ENCODE data around the gene GPR158.

GPR158 gene

GRCh38 chr10:25536027-25536426 lies 361.2 kb downstream of the GPR158 start:
- Histone ChIP-seq H3K18ac (ENCODE audit: low read length) (no peak overlapping the region), H2AK5ac (ENCODE audit: low read depth, low read length) (no peak overlapping the region), H2BK15ac (ENCODE audit: low read length) (no peak overlapping the region), H3K9ac (ENCODE audit: low read depth, low read length, poor library complexity) (no peak overlapping the region), H3K36me3 (replicated peaks in 1 of 2; ENCODE audit: control insufficient read depth in 2 of 2, insufficient read depth in 2 of 2, low read length in 2 of 2) (no peaks in the 10 kb centered on the region), H3K27ac (replicated peaks; ENCODE audit: low read length) (no peak overlapping the region), H3K4me3 (ENCODE audit: low read length in 2 of 2) (no peak overlapping the region), H3K4ac (ENCODE audit: low read length) (no peak overlapping the region), H4K8ac (ENCODE audit: low read depth, low read length) (no peak overlapping the region), H2BK5ac (ENCODE audit: low read length) (no peak overlapping the region), H4K91ac (ENCODE audit: low read depth, low read length, poor library complexity) (no peak overlapping the region), H3K14ac (ENCODE audit: low read length) (no peak overlapping the region), H3K9me3 (replicated peaks in 1 of 2; ENCODE audit: control insufficient read depth in 2 of 2, insufficient read depth in 1 of 2, low read depth in 1 of 2, low read length in 2 of 2) (peaks cover 0 to 3% of the 10 kb centered on the region in 2 donors), H3K79me1 (ENCODE audit: low read depth, low read length) (no peaks in the 10 kb centered on the region), H3K27me3 (ENCODE audit: control insufficient read depth in 3 of 3, insufficient read depth in 3 of 3, low read depth in 1 of 3, low read length in 3 of 3) (no peaks in the 10 kb centered on the region), H3K4me2 (ENCODE audit: insufficient read depth, low read length, poor library complexity, severe bottlenecking) (no peak overlapping the region), H3K23ac (ENCODE audit: low read depth, low read length, poor library complexity) (no peak overlapping the region), H3K4me1 (ENCODE audit: control insufficient read depth in 2 of 2, insufficient read depth in 1 of 2, low read depth in 1 of 2, low read length in 2 of 2) (peaks cover 0 to 1% of the 10 kb centered on the region in 2 donors), H2BK12ac (ENCODE audit: low read length) (no peak overlapping the region), H2BK120ac (ENCODE audit: low read depth, low read length) (no peak overlapping the region), H2AFZ (ENCODE audit: low read length) (no peak overlapping the region)
- no peak for DNase-seq (ENCODE audit: low spot score)

GRCh38 chr10:25547382-25547781 lies 372.6 kb downstream of the GPR158 start:
- Histone ChIP-seq H3K18ac (ENCODE audit: low read length) (no peak overlapping the region), H4K8ac (ENCODE audit: low read depth, low read length) (no peak overlapping the region), H3K4me2 (ENCODE audit: insufficient read depth, low read length, poor library complexity, severe bottlenecking) (no peak overlapping the region), H3K79me1 (ENCODE audit: low read depth, low read length) (no peaks in the 10 kb centered on the region), H3K4me1 (ENCODE audit: control insufficient read depth in 2 of 2, insufficient read depth in 1 of 2, low read depth in 1 of 2, low read length in 2 of 2) (peaks cover 6 to 8% of the 10 kb centered on the region in 2 donors), H3K4me3 (ENCODE audit: low read length in 2 of 2) (peak overlapping the region in 1 of 2 donors; percentile 5), H3K14ac (ENCODE audit: low read length) (no peak overlapping the region), H2AK5ac (ENCODE audit: low read depth, low read length) (no peak overlapping the region), H3K27ac (replicated peaks; ENCODE audit: low read length) (no peak overlapping the region), H2BK120ac (ENCODE audit: low read depth, low read length) (no peak overlapping the region), H3K23ac (ENCODE audit: low read depth, low read length, poor library complexity) (no peak overlapping the region), H2BK12ac (ENCODE audit: low read length) (no peak overlapping the region), H2AFZ (ENCODE audit: low read length) (peak overlapping the region; percentile 65), H3K27me3 (ENCODE audit: control insufficient read depth in 3 of 3, insufficient read depth in 3 of 3, low read depth in 1 of 3, low read length in 3 of 3) (no peaks in the 10 kb centered on the region), H2BK15ac (ENCODE audit: low read length) (no peak overlapping the region), H3K9ac (ENCODE audit: low read depth, low read length, poor library complexity) (no peak overlapping the region), H2BK5ac (ENCODE audit: low read length) (no peak overlapping the region), H3K36me3 (replicated peaks in 1 of 2; ENCODE audit: control insufficient read depth in 2 of 2, insufficient read depth in 2 of 2, low read length in 2 of 2) (no peaks in the 10 kb centered on the region), H3K9me3 (replicated peaks in 1 of 2; ENCODE audit: control insufficient read depth in 2 of 2, insufficient read depth in 1 of 2, low read depth in 1 of 2, low read length in 2 of 2) (no peaks in the 10 kb centered on the region), H4K91ac (ENCODE audit: low read depth, low read length, poor library complexity) (no peak overlapping the region), H3K4ac (ENCODE audit: low read length) (no peak overlapping the region)
- peak; percentile 15 for DNase-seq (ENCODE audit: low spot score)
- no CpG with 5 or more reads among the region's 4 CpGs for WGBS, 2 donors (ENCODE audit: extremely low coverage in 2 of 2, insufficient read length in 2 of 2, insufficient replicate concordance in 1 of 2)

GRCh38 chr10:25552283-25552919 lies 377.6 kb downstream of the GPR158 start:
- H3K14ac ChIP-seq (ENCODE audit: low read length), result no peak overlapping the region
- H3K4me3 ChIP-seq (ENCODE audit: low read length in 2 of 2), result no peak overlapping the region
- H3K27ac ChIP-seq (replicated peaks; ENCODE audit: low read length), result no peak overlapping the region
- no peak overlapping the region for H4K8ac ChIP-seq (ENCODE audit: low read depth, low read length)
- no peak overlapping the region for H3K18ac ChIP-seq (ENCODE audit: low read length)
- H3K79me1 ChIP-seq (ENCODE audit: low read depth, low read length), result no peaks in the 10 kb centered on the region
- no peak overlapping the region for H2BK5ac ChIP-seq (ENCODE audit: low read length)
- no CpG with 5 or more reads among the region's 5 CpGs for WGBS, 2 donors (ENCODE audit: extremely low coverage in 2 of 2, insufficient read length in 2 of 2, insufficient replicate concordance in 1 of 2)
- no peak overlapping the region for H2BK15ac ChIP-seq (ENCODE audit: low read length)
- no peaks in the 10 kb centered on the region for H3K9me3 ChIP-seq (replicated peaks in 1 of 2; ENCODE audit: control insufficient read depth in 2 of 2, insufficient read depth in 1 of 2, low read depth in 1 of 2, low read length in 2 of 2)
- no peaks in the 10 kb centered on the region for H3K36me3 ChIP-seq (replicated peaks in 1 of 2; ENCODE audit: control insufficient read depth in 2 of 2, insufficient read depth in 2 of 2, low read length in 2 of 2)
- no peak overlapping the region for H3K23ac ChIP-seq (ENCODE audit: low read depth, low read length, poor library complexity)
- no peak overlapping the region for H2BK12ac ChIP-seq (ENCODE audit: low read length)
- no peak overlapping the region for H2AK5ac ChIP-seq (ENCODE audit: low read depth, low read length)
- peaks cover 2 to 3% of the 10 kb centered on the region in 2 donors for H3K4me1 ChIP-seq (ENCODE audit: control insufficient read depth in 2 of 2, insufficient read depth in 1 of 2, low read depth in 1 of 2, low read length in 2 of 2)
- no peak overlapping the region for H3K4ac ChIP-seq (ENCODE audit: low read length)
- DNase-seq (ENCODE audit: low spot score), result no peak
- no peak overlapping the region for H3K9ac ChIP-seq (ENCODE audit: low read depth, low read length, poor library complexity)
- no peak overlapping the region for H4K91ac ChIP-seq (ENCODE audit: low read depth, low read length, poor library complexity)
- H3K4me2 ChIP-seq (ENCODE audit: insufficient read depth, low read length, poor library complexity, severe bottlenecking), result no peak overlapping the region
- H3K27me3 ChIP-seq (ENCODE audit: control insufficient read depth in 3 of 3, insufficient read depth in 3 of 3, low read depth in 1 of 3, low read length in 3 of 3), result no peaks in the 10 kb centered on the region
- H2BK120ac ChIP-seq (ENCODE audit: low read depth, low read length), result no peak overlapping the region
- peak overlapping the region; percentile 27 for H2AFZ ChIP-seq (ENCODE audit: low read length)

- H3K27me3 ChIP-seq (ENCODE audit: control insufficient read depth in 3 of 3, insufficient read depth in 3 of 3, low read depth in 1 of 3, low read length in 3 of 3), result no peaks in the 10 kb centered on the region
- H3K18ac ChIP-seq (ENCODE audit: low read length), result no peak overlapping the region
- H2AK5ac ChIP-seq (ENCODE audit: low read depth, low read length), result no peak overlapping the region
- no peak overlapping the region for H4K91ac ChIP-seq (ENCODE audit: low read depth, low read length, poor library complexity)
- WGBS, 2 donors (ENCODE audit: extremely low coverage in 2 of 2, insufficient read length in 2 of 2, insufficient replicate concordance in 1 of 2), result no CpG with 5 or more reads among the region's 5 CpGs
- no peaks in the 10 kb centered on the region for H3K9me3 ChIP-seq (replicated peaks in 1 of 2; ENCODE audit: control insufficient read depth in 2 of 2, insufficient read depth in 1 of 2, low read depth in 1 of 2, low read length in 2 of 2)
- no peak overlapping the region for H3K4me2 ChIP-seq (ENCODE audit: insufficient read depth, low read length, poor library complexity, severe bottlenecking)
- H2BK15ac ChIP-seq (ENCODE audit: low read length), result no peak overlapping the region
- no peaks in the 10 kb centered on the region for H3K36me3 ChIP-seq (replicated peaks in 1 of 2; ENCODE audit: control insufficient read depth in 2 of 2, insufficient read depth in 2 of 2, low read length in 2 of 2)
- no peak overlapping the region for H4K8ac ChIP-seq (ENCODE audit: low read depth, low read length)
- DNase-seq (ENCODE audit: low spot score), result no peak
- no peak overlapping the region for H2BK120ac ChIP-seq (ENCODE audit: low read depth, low read length)
- no peak overlapping the region for H3K14ac ChIP-seq (ENCODE audit: low read length)
- H3K9ac ChIP-seq (ENCODE audit: low read depth, low read length, poor library complexity), result no peak overlapping the region
- no peak overlapping the region for H2AFZ ChIP-seq (ENCODE audit: low read length)
- no peak overlapping the region for H2BK5ac ChIP-seq (ENCODE audit: low read length)
- no peak overlapping the region for H2BK12ac ChIP-seq (ENCODE audit: low read length)
- no peak overlapping the region for H3K27ac ChIP-seq (replicated peaks; ENCODE audit: low read length)
- H3K4ac ChIP-seq (ENCODE audit: low read length), result no peak overlapping the region
- H3K79me1 ChIP-seq (ENCODE audit: low read depth, low read length), result no peaks in the 10 kb centered on the region
- H3K4me3 ChIP-seq (ENCODE audit: low read length in 2 of 2), result no peak overlapping the region
- peaks cover 1 to 2% of the 10 kb centered on the region in 2 donors for H3K4me1 ChIP-seq (ENCODE audit: control insufficient read depth in 2 of 2, insufficient read depth in 1 of 2, low read depth in 1 of 2, low read length in 2 of 2)
- H3K23ac ChIP-seq (ENCODE audit: low read depth, low read length, poor library complexity), result no peak overlapping the region
These were observed 381.1 kb downstream of the GPR158 start for GRCh38 chr10:25555865-25556264.
